22Rv1 (cell line): ENCODE measurements around the gene ADGRG2.

Experiments used
- H3K27ac ChIP-seq: fragments of 450-650 bp; 2 replicates; pipeline ENCODE4 v1.5.1; 2017
- CTCF ChIP-seq: fragments of 450-650 bp; IDR thresholded peaks from 2 replicates; pipeline ENCODE4 v1.5.1; 2017; ENCODE audit warnings: mild to moderate bottlenecking
- ZFX ChIP-seq: fragments of 450-650 bp; IDR thresholded peaks from 2 replicates; pipeline ENCODE4 v1.6.1; 2017; ENCODE audit warnings: antibody characterized with exemption, borderline replicate concordance

ADGRG2 gene

GRCh38 chrX:19005909-19006308 lies 116.4 kb downstream of the ADGRG2 start:
- H3K27ac ChIP-seq = no peak overlapping the region
- TF ChIP-seq CTCF = no peak
- TF ChIP-seq ZFX = no peak

GRCh38 chrX:19003756-19004155 lies 118.5 kb downstream of the ADGRG2 start:
- TF ChIP-seq CTCF (no peak), ZFX (no peak)
- no peak overlapping the region for H3K27ac ChIP-seq

DNA sequence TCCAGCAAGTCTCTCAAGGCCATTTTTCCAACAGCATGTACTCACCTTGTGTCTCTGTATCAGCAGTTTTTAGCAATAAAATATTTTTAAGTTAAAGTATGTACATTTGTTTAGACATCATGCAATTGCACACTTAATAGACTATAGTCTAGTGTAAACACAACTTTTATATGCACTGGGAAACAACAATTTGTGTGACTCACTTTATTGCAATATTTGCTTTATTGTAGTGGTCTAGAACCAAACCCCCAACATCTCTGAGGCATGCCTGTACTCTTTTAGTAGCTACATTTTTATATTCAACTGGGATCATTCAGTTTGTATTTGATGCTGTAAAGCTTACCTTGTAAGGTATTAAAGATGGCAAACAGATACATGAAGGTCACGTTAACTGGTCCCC lies 123.6 kb downstream of the ADGRG2 start:
- no peak overlapping the region for H3K27ac ChIP-seq
- TF ChIP-seq ZFX (no peak), CTCF (no peak)

- no peak overlapping the region for H3K27ac ChIP-seq
- TF ChIP-seq CTCF (no peak), ZFX (no peak)
These were observed 124.4 kb downstream of the ADGRG2 start for GRCh38 chrX:18997916-18998315.

DNA sequence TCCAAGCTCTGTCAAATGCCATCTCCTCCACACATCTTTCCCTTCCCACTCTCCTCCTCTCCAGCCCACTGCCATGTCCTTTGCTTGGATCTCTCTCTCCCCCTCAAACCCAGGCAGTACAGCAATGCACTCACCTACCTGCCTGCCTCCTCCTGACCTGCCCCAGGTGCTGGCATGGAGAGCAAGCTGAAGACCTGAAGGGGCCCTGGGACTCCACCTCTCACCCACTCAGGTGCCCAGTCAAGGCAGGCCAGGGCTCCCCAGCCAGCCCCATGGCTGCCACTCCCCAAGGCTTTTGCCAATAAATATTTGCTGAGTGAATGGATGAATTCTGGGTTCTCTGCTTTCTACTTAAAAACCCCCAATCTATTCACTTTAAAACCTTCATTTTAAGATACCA lies 125.7 kb downstream of the ADGRG2 start:
- no peak overlapping the region for H3K27ac ChIP-seq
- TF ChIP-seq CTCF = no peak
- no peak for TF ChIP-seq ZFX

GRCh38 chrX:18995221-18995620 lies 127.0 kb downstream of the ADGRG2 start:
- TF ChIP-seq CTCF (no peak), ZFX (no peak)
- H3K27ac ChIP-seq = no peak overlapping the region

DNA sequence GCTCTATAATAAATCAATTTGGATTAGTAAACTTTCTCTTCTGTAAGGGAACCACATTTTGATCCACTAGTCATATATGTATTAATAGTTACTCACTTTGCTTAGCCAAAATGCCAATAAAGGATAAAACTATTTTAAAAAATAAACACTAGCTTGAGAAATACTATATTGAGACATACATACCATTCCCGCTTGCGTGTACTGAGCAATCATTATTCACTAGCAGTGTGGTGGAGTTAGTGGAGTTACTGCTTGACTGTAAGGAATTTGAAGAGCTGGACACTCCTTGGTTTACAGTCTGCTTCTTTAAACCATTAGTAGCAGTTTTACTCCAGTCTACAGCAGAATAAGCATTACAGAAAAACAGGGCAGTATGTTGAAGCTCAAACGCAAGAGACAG lies 127.6 kb downstream of the ADGRG2 start:
- TF ChIP-seq CTCF = no peak
- TF ChIP-seq ZFX = no peak
- no peak overlapping the region for H3K27ac ChIP-seq
